Measurements from ENCODE around the gene CD101. TPM values are rescaled to one million over a fixed set of nuclear protein-coding genes. Genes with fewer than 3 reads are reported as not detected.

The CD101 gene
- polyA plus RNA-seq, 1 experiment: 0.02 TPM

GRCh38 chr1:117046781-117047180 lies 45.2 kb downstream of the CD101 start:
- CTCF ChIA-PET: interaction anchor here (1.1 kb wide), 1 partner anchor 21 kb away, joined by 3 read pairs; no protein-coding TSS in a partner anchor
- POLR2A ChIA-PET: no interaction called here
- no peaks in the 10 kb centered on the region for H3K9me3 ChIP-seq (ENCODE audit: control insufficient read depth, insufficient read depth, low read length)
- TF ChIP-seq CTCF (IDR thresholded peaks at IDR 0.05; ENCODE audit: low read depth, low read length): no peak
- H3K27me3 ChIP-seq (ENCODE audit: control insufficient read depth, insufficient read depth, low read length): peaks cover 7% of the 10 kb centered on the region
- H3K4me3 ChIP-seq (ENCODE audit: low read depth, low read length): no peak overlapping the region
- DNase-seq (ENCODE audit: low read depth, low spot score): no peak
- H3K27ac ChIP-seq (ENCODE audit: low read depth, low read length): no peak overlapping the region

- H3K9me3 ChIP-seq (ENCODE audit: control insufficient read depth, insufficient read depth, low read length): no peaks in the 10 kb centered on the region
- TF ChIP-seq CTCF (IDR thresholded peaks at IDR 0.05; ENCODE audit: low read depth, low read length): no peak
- DNase-seq (ENCODE audit: low read depth, low spot score): no peak
- no peak overlapping the region for H3K4me3 ChIP-seq (ENCODE audit: low read depth, low read length)
- H3K27me3 ChIP-seq (ENCODE audit: control insufficient read depth, insufficient read depth, low read length): peaks cover 7% of the 10 kb centered on the region
- no peak overlapping the region for H3K27ac ChIP-seq (ENCODE audit: low read depth, low read length)
- CTCF ChIA-PET: interaction anchor here (1.0 to 2.6 kb wide), 3 partner anchors 13 to 322 kb away, joined by 3 to 8 read pairs (median 3); partner anchors contain the start of gene TTF2
- POLR2A ChIA-PET: no interaction called here
Observed at GRCh38 chr1:117047271-117047670, 45.7 kb downstream of the CD101 start.

- DNase-seq (ENCODE audit: low read depth, low spot score): no peak
- peaks cover 7% of the 10 kb centered on the region for H3K27me3 ChIP-seq (ENCODE audit: control insufficient read depth, insufficient read depth, low read length)
- TF ChIP-seq CTCF (IDR thresholded peaks at IDR 0.05; ENCODE audit: low read depth, low read length): no peak
- ChIA-PET CTCF (interaction anchor here (1.4 kb wide), 1 partner anchor 313 kb away, joined by 4 read pairs; no protein-coding TSS in a partner anchor), POLR2A (no interaction called here)
- H3K27ac ChIP-seq (ENCODE audit: low read depth, low read length): no peak overlapping the region
- no peaks in the 10 kb centered on the region for H3K9me3 ChIP-seq (ENCODE audit: control insufficient read depth, insufficient read depth, low read length)
- H3K4me3 ChIP-seq (ENCODE audit: low read depth, low read length): no peak overlapping the region
Observed at GRCh38 chr1:117049857-117050256, 48.3 kb downstream of the CD101 start.

- no peak overlapping the region for H3K4me3 ChIP-seq (ENCODE audit: low read depth, low read length)
- DNase-seq (ENCODE audit: low read depth, low spot score): no peak
- H3K27ac ChIP-seq (ENCODE audit: low read depth, low read length): no peak overlapping the region
- no peak for TF ChIP-seq CTCF (IDR thresholded peaks at IDR 0.05; ENCODE audit: low read depth, low read length)
- no peaks in the 10 kb centered on the region for H3K9me3 ChIP-seq (ENCODE audit: control insufficient read depth, insufficient read depth, low read length)
- POLR2A ChIA-PET: no interaction called here
- CTCF ChIA-PET: interaction anchor here (0.7 to 2.0 kb wide), 3 partner anchors 16 to 456 kb away, joined by 3 to 6 read pairs (median 4); no protein-coding TSS in a partner anchor
- peaks cover 7% of the 10 kb centered on the region for H3K27me3 ChIP-seq (ENCODE audit: control insufficient read depth, insufficient read depth, low read length)
Observed at GRCh38 chr1:117051224-117052064, 49.9 kb downstream of the CD101 start.

GRCh38 chr1:117054068-117054467 lies 52.5 kb downstream of the CD101 start:
- no peaks in the 10 kb centered on the region for H3K9me3 ChIP-seq (ENCODE audit: control insufficient read depth, insufficient read depth, low read length)
- no peak for TF ChIP-seq CTCF (IDR thresholded peaks at IDR 0.05; ENCODE audit: low read depth, low read length)
- ChIA-PET POLR2A (no interaction called here), CTCF (interaction anchor here (0.7 to 2.7 kb wide), 6 partner anchors 10 to 480 kb away, joined by 3 to 12 read pairs (median 4); no protein-coding TSS in a partner anchor)
- no peak for DNase-seq (ENCODE audit: low read depth, low spot score)
- H3K27me3 ChIP-seq (ENCODE audit: control insufficient read depth, insufficient read depth, low read length): peaks cover 3% of the 10 kb centered on the region
- no peak overlapping the region for H3K27ac ChIP-seq (ENCODE audit: low read depth, low read length)
- H3K4me3 ChIP-seq (ENCODE audit: low read depth, low read length): no peak overlapping the region
